HepG2 (cell line): ENCODE results near the gene TANC1. TPM values are rescaled to one million over a fixed set of nuclear protein-coding genes. Genes with fewer than 3 reads are reported as not detected.

Experiments
- ATAC-seq: fragments of 200-7000 bp; cut with Tn5 transposase; 3 replicates; pipeline ENCODE4 v1.9.1; 2020; ENCODE audit warnings: mild to moderate bottlenecking, moderate library complexity
- BruUV-seq: library from RNA; stranded (reverse); fragments of 400-500 nt; replicated peaks from 2 replicates; lab custom pipeline; 2021; lab: Mats Ljungman, UMichigan
- CTCF ChIA-PET: fragments of 300-600 bp; formaldehyde crosslinking; extraction: SDS; loops from one replicate; lab custom pipeline; 2021; ENCODE audit warnings: low total read pairs, inconsistent platforms, low intra/inter-chr PET ratio; lab: Yijun Ruan, JAX
- POLR2A ChIA-PET: fragments of 350-600 bp; sonication (Branson Sonifier 250); formaldehyde crosslinking; loops from one replicate; lab custom pipeline; 2020; ENCODE audit warnings: antibody characterized with exemption, inconsistent platforms; lab: Yijun Ruan, JAX
- DNase-seq: peaks from one replicate; pipeline ENCODE4 v3.0.0-alpha.2; 2015; ENCODE audit warnings: low spot score
- FAIRE-seq: peaks from 3 replicates; lab custom pipeline; 2011; peaks lifted over from hg19 to GRCh38; lab: Jason Lieb, UNC
- H2AFZ ChIP-seq: one replicate; pipeline ENCODE4 v1.6.1; 2011; ENCODE audit warnings: low read length, inconsistent platforms
- H3K27ac ChIP-seq: fragments of 300-600 bp; 3 replicates; pipeline ENCODE4 v1.8.0; 2011; ENCODE audit warnings: mixed run types, mild to moderate bottlenecking, mixed read lengths, low read length, inconsistent platforms; ENCODE audit not compliant: insufficient read depth; ENCODE audit errors: extremely low read length
- H3K27me3 ChIP-seq, 2 experiments: fragments of 200-600 bp in 1 of 2; 2 replicates in 1 of 2; 3 replicates in 1 of 2; pipeline versions ENCODE4 v1.6.0 to v1.8.0; 2011; ENCODE audit warnings: low read length in 2 of 2, mild to moderate bottlenecking in 2 of 2, moderate library complexity in 2 of 2, inconsistent platforms in 1 of 2; ENCODE audit not compliant: insufficient read depth in 2 of 2, control insufficient read depth in 1 of 2
- H3K36me3 ChIP-seq, 2 experiments: fragments of 200-600 bp in 1 of 2; replicated peaks in 1 of 2; 2 replicates in 1 of 2; 3 replicates in 1 of 2; pipeline versions ENCODE4 v1.5.1 to v1.8.0; 2011; ENCODE audit warnings: low read length in 2 of 2, inconsistent platforms in 1 of 2; ENCODE audit not compliant: insufficient read depth in 2 of 2, control insufficient read depth in 1 of 2
- H3K4me1 ChIP-seq: 2 replicates; pipeline ENCODE4 v1.5.1; 2012; ENCODE audit warnings: low read length, inconsistent platforms; ENCODE audit not compliant: insufficient read depth
- H3K4me2 ChIP-seq: 2 replicates; pipeline ENCODE4 v1.6.0; 2011; ENCODE audit warnings: low read depth, low read length, inconsistent platforms
- H3K4me3 ChIP-seq, 3 experiments: fragments of 200-600 bp in 1 of 3; sonication (generic), shearing (Covaris generic) in 1 of 3; replicated peaks in 1 of 3; 2 replicates each; pipeline ENCODE4 v1.5.1; 2011 to 2016; ENCODE audit warnings: low read length in 3 of 3, inconsistent platforms in 2 of 3, low read depth in 2 of 3, mild to moderate bottlenecking in 2 of 3, control low read depth in 1 of 3, mixed read lengths in 1 of 3; ENCODE audit not compliant: insufficient read depth in 1 of 3
- H3K79me2 ChIP-seq: one replicate; pipeline ENCODE4 v1.6.1; 2011; ENCODE audit warnings: low read length, inconsistent platforms; ENCODE audit not compliant: insufficient read depth
- H3K9ac ChIP-seq: 2 replicates; pipeline ENCODE4 v1.6.0; 2011; ENCODE audit warnings: mild to moderate bottlenecking, low read depth, low read length, inconsistent platforms; ENCODE audit not compliant: insufficient read depth
- H3K9me3 ChIP-seq: 2 replicates; pipeline ENCODE4 v1.5.1; 2012; ENCODE audit warnings: mild to moderate bottlenecking, low read length
- H4K20me1 ChIP-seq: 2 replicates; pipeline ENCODE4 v1.6.0; 2011; ENCODE audit warnings: inconsistent platforms, mild to moderate bottlenecking, low read length, moderate library complexity; ENCODE audit not compliant: insufficient read depth
- AGO1 ChIP-seq: fragments of 200-400 bp; formaldehyde crosslinking; IDR thresholded peaks from 2 replicates; pipeline ENCODE4 v1.6.1; 2017; ENCODE audit warnings: mild to moderate bottlenecking, low read depth, low read length, moderate library complexity; ENCODE audit not compliant: poor library complexity, severe bottlenecking
- CTCF ChIP-seq: sonication (generic); formaldehyde crosslinking; IDR thresholded peaks from 2 replicates; pipeline ENCODE4 v1.5.0; 2020; ENCODE audit warnings: mild to moderate bottlenecking, missing genetic modification reagents, moderate library complexity
- HNF4A ChIP-seq: sonication (generic); formaldehyde crosslinking; IDR thresholded peaks from 2 replicates; pipeline ENCODE4 v1.4.0; 2020; ENCODE audit warnings: missing genetic modification reagents
- MATR3 ChIP-seq: sonication (generic); formaldehyde crosslinking; IDR thresholded peaks from 2 replicates; pipeline ENCODE4 v1.4.0; 2020; ENCODE audit warnings: missing genetic modification reagents
- MTA3 ChIP-seq: sonication (generic); formaldehyde crosslinking; IDR thresholded peaks from 2 replicates; pipeline ENCODE4 v1.4.0; 2020; ENCODE audit warnings: missing genetic modification reagents
- SKI ChIP-seq: fragments of 450-650 bp; IDR thresholded peaks from one replicate; pipeline ENCODE4 v1.6.1; 2018; ENCODE audit warnings: mild to moderate bottlenecking; ENCODE audit not compliant: partially characterized antibody
- SMYD3 ChIP-seq: sonication (generic); formaldehyde crosslinking; IDR thresholded peaks from 2 replicates; pipeline ENCODE4 v1.8.1; 2023; ENCODE audit warnings: mild to moderate bottlenecking, missing genetic modification reagents
- THAP11 ChIP-seq: IDR thresholded peaks from 2 replicates; pipeline ENCODE4 v1.6.1; 2016; ENCODE audit warnings: missing biosample characterization, missing genetic modification reagents
- ZNF264 ChIP-seq: sonication (generic); formaldehyde crosslinking; IDR thresholded peaks from 2 replicates; pipeline ENCODE4 v1.4.0; 2020; ENCODE audit warnings: missing genetic modification reagents
- ZNF839 ChIP-seq: sonication (generic); formaldehyde crosslinking; IDR thresholded peaks from 2 replicates; pipeline ENCODE4 v1.4.0; 2020; ENCODE audit warnings: missing genetic modification reagents, mild to moderate bottlenecking, borderline replicate concordance
- WGBS: methylation state at CpG from one replicate; pipeline ENCODE4 v1.1.6; 2017; ENCODE audit warnings: low lambda C conversion rate; 5-methylcytosine and 5-hydroxymethylcytosine counted together
- in situ Hi-C: cut with HindIII; loops from 2 replicates; pipeline ENCODE4 v1.10.0; 2017; ENCODE audit warnings: low pct_unique_long_range_greater_than_20kb; ENCODE audit not compliant: extremely low pct_ligation_motif_present
- intact Hi-C: fragments of 100-400 bp; cut with micrococcal nuclease; formaldehyde crosslinking; loops from one replicate; pipeline ENCODE4 v1.10.0; 2022; ENCODE audit not compliant: unreplicated experiment
- polyA plus RNA-seq, 8 experiments: library from polyadenylated mRNA; depleted of rRNA in 3 of 8; stranded (reverse) in 7 of 8; unstranded in 1 of 8; fragments of >200 nt; fragmentation: Illumina TruSeq in 4 of 8; extraction: Trizol in 4 of 8; gene quantifications; 2 replicates each; pipeline versions ENCODE4 v1.2.1 to v1.2.3, GENCODE V29; 2011 to 2016; ENCODE audit warnings: low read depth in 4 of 8, missing spikeins in 1 of 8, mixed read lengths in 1 of 8; ENCODE audit not compliant: insufficient read depth in 1 of 8
- total RNA-seq, 5 experiments: library from RNA; depleted of rRNA; stranded (reverse); fragments of >200 nt; fragmentation: Illumina TruSeq; extraction: Trizol; gene quantifications; 2 replicates each; pipeline ENCODE4 v1.2.3, GENCODE V29; 2016; ENCODE audit warnings: low read depth in 1 of 5
- TF ChIP-seq, protein P1 (sequence below): sonication (generic); formaldehyde crosslinking; conservative IDR thresholded peaks from 2 replicates; pipeline ENCODE4 v1.4.0; 2020; ENCODE audit warnings: mild to moderate bottlenecking, missing genetic modification reagents, moderate library complexity
- TF ChIP-seq, protein P2 (sequence below): sonication (generic); formaldehyde crosslinking; IDR thresholded peaks from 2 replicates; pipeline ENCODE4 v1.4.0; 2020; ENCODE audit warnings: missing genetic modification reagents

TANC1 gene
- total and polyA plus RNA-seq, 2 of the 13 experiments (the other 11 are each of a cell fraction or from before 2014, with no cell fraction given) = 2.3 to 5.6 TPM

GRCh38 chr2:159129824-159130223 is 161.4 kb downstream of the TANC1 start:
- H3K79me2 ChIP-seq = no peaks in the 10 kb centered on the region
- H3K9me3 ChIP-seq = no peaks in the 10 kb centered on the region
- H3K4me2 ChIP-seq = no peak overlapping the region
- H4K20me1 ChIP-seq = no peaks in the 10 kb centered on the region
- ChIA-PET CTCF (no interaction called here), POLR2A (no interaction called here)
- H3K4me3 ChIP-seq = no peak overlapping the region
- no peak overlapping the region for H3K27ac ChIP-seq
- H3K4me1 ChIP-seq = peaks cover 2% of the 10 kb centered on the region
- H2AFZ ChIP-seq = no peak overlapping the region
- TF ChIP-seq SKI = no peak
- no peak for TF ChIP-seq AGO1
- no peak for TF ChIP-seq ZNF839
- TF ChIP-seq CTCF (CRISPR knock-in tag) = no peak
- no peak for TF ChIP-seq THAP11
- TF ChIP-seq SMYD3 (CRISPR knock-in tag) = no peak
- TF ChIP-seq, protein P1, sequence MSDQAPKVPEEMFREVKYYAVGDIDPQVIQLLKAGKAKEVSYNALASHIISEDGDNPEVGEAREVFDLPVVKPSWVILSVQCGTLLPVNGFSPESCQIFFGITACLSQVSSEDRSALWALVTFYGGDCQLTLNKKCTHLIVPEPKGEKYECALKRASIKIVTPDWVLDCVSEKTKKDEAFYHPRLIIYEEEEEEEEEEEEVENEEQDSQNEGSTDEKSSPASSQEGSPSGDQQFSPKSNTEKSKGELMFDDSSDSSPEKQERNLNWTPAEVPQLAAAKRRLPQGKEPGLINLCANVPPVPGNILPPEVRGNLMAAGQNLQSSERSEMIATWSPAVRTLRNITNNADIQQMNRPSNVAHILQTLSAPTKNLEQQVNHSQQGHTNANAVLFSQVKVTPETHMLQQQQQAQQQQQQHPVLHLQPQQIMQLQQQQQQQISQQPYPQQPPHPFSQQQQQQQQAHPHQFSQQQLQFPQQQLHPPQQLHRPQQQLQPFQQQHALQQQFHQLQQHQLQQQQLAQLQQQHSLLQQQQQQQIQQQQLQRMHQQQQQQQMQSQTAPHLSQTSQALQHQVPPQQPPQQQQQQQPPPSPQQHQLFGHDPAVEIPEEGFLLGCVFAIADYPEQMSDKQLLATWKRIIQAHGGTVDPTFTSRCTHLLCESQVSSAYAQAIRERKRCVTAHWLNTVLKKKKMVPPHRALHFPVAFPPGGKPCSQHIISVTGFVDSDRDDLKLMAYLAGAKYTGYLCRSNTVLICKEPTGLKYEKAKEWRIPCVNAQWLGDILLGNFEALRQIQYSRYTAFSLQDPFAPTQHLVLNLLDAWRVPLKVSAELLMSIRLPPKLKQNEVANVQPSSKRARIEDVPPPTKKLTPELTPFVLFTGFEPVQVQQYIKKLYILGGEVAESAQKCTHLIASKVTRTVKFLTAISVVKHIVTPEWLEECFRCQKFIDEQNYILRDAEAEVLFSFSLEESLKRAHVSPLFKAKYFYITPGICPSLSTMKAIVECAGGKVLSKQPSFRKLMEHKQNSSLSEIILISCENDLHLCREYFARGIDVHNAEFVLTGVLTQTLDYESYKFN (CRISPR knock-in tag) = no peak
- TF ChIP-seq MATR3 = no peak
- TF ChIP-seq ZNF264 (CRISPR knock-in tag) = no peak
- no peak for TF ChIP-seq HNF4A (CRISPR knock-in tag)
- TF ChIP-seq, protein P2, sequence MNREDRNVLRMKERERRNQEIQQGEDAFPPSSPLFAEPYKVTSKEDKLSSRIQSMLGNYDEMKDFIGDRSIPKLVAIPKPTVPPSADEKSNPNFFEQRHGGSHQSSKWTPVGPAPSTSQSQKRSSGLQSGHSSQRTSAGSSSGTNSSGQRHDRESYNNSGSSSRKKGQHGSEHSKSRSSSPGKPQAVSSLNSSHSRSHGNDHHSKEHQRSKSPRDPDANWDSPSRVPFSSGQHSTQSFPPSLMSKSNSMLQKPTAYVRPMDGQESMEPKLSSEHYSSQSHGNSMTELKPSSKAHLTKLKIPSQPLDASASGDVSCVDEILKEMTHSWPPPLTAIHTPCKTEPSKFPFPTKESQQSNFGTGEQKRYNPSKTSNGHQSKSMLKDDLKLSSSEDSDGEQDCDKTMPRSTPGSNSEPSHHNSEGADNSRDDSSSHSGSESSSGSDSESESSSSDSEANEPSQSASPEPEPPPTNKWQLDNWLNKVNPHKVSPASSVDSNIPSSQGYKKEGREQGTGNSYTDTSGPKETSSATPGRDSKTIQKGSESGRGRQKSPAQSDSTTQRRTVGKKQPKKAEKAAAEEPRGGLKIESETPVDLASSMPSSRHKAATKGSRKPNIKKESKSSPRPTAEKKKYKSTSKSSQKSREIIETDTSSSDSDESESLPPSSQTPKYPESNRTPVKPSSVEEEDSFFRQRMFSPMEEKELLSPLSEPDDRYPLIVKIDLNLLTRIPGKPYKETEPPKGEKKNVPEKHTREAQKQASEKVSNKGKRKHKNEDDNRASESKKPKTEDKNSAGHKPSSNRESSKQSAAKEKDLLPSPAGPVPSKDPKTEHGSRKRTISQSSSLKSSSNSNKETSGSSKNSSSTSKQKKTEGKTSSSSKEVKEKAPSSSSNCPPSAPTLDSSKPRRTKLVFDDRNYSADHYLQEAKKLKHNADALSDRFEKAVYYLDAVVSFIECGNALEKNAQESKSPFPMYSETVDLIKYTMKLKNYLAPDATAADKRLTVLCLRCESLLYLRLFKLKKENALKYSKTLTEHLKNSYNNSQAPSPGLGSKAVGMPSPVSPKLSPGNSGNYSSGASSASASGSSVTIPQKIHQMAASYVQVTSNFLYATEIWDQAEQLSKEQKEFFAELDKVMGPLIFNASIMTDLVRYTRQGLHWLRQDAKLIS (CRISPR knock-in tag) = no peak
- TF ChIP-seq MTA3 (CRISPR knock-in tag) = no peak
- FAIRE-seq = no peak
- no peaks in the 10 kb centered on the region for H3K36me3 ChIP-seq
- BruUV-seq = no TSS peak
- H3K9ac ChIP-seq = no peak overlapping the region
- intact Hi-C loops (no loop called here), in situ Hi-C loops (no loop called here)
- H3K27me3 ChIP-seq = no peaks in the 10 kb centered on the region
- WGBS = 65% methylated on average over 13 of the region's 13 CpGs
- no peak for DNase-seq
- no peak for ATAC-seq
